ENCODE data around the gene CHRDL2.

The CHRDL2 gene

DNA sequence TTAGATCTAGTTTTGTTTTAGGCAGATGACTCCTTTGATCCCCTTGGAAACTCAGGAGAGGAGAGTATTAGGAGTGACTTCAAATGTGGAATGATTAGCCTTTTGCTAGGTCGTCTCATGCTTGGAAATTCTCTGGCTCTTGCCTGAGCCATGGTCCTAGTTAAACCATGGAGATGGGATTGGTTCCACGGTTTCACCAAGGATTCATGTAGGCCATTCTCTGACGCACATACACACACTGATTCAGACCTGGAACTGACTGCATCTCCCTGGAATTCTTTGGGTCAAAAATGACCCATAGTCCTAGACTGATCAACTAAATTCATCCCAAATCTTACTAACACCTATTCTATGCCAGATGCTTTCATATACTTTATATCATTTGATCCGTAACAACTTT is 82.3 kb downstream of the CHRDL2 start:
- Histone ChIP-seq H3K27me3 (ENCODE audit: low read length) (no peaks in the 10 kb centered on the region), H3K9me2 (replicated peaks; ENCODE audit: insufficient read depth, low read length) (no peaks in the 10 kb centered on the region), H4K20me1 (ENCODE audit: low read depth, low read length) (no peaks in the 10 kb centered on the region), H3K27ac (ENCODE audit: low read depth, low read length) (no peak overlapping the region), H3K9me3 (ENCODE audit: insufficient read depth, low read length) (no peaks in the 10 kb centered on the region), H2AFZ (ENCODE audit: low read depth, low read length, severe bottlenecking) (no peak overlapping the region), H3K4me3 (ENCODE audit: insufficient read depth, low read length, poor library complexity, severe bottlenecking) (no peak overlapping the region), H3K36me3 (ENCODE audit: low read length) (no peaks in the 10 kb centered on the region), H3K9ac (ENCODE audit: low read length) (no peak overlapping the region), H3K79me2 (ENCODE audit: insufficient read depth, low read length) (no peaks in the 10 kb centered on the region), H3F3A (ENCODE audit: insufficient read depth) (no peaks in the 10 kb centered on the region), H3K4me2 (ENCODE audit: low read depth, low read length, poor library complexity, severe bottlenecking) (no peak overlapping the region)
- TF ChIP-seq EZH2phosphoT487 (conservative IDR thresholded peaks at IDR 0.05; ENCODE audit: low read length) (no peak), CTCF (IDR thresholded peaks at IDR 0.05; ENCODE audit: insufficient read depth, low read length, poor library complexity, severe bottlenecking) (no peak)

GRCh38 chr11:74647831-74648230 is 83.4 kb downstream of the CHRDL2 start:
- no peak overlapping the region for H3K4me3 ChIP-seq (ENCODE audit: insufficient read depth, low read length, poor library complexity, severe bottlenecking)
- H3K9me3 ChIP-seq (ENCODE audit: insufficient read depth, low read length), result no peaks in the 10 kb centered on the region
- no peak overlapping the region for H3K4me2 ChIP-seq (ENCODE audit: low read depth, low read length, poor library complexity, severe bottlenecking)
- no peaks in the 10 kb centered on the region for H3K9me2 ChIP-seq (replicated peaks; ENCODE audit: insufficient read depth, low read length)
- H3K27me3 ChIP-seq (ENCODE audit: low read length), result no peaks in the 10 kb centered on the region
- TF ChIP-seq EZH2phosphoT487 (conservative IDR thresholded peaks at IDR 0.05; ENCODE audit: low read length), result no peak
- TF ChIP-seq CTCF (IDR thresholded peaks at IDR 0.05; ENCODE audit: insufficient read depth, low read length, poor library complexity, severe bottlenecking), result no peak
- no peaks in the 10 kb centered on the region for H4K20me1 ChIP-seq (ENCODE audit: low read depth, low read length)
- no peaks in the 10 kb centered on the region for H3F3A ChIP-seq (ENCODE audit: insufficient read depth)
- no peak overlapping the region for H2AFZ ChIP-seq (ENCODE audit: low read depth, low read length, severe bottlenecking)
- H3K36me3 ChIP-seq (ENCODE audit: low read length), result no peaks in the 10 kb centered on the region
- H3K9ac ChIP-seq (ENCODE audit: low read length), result no peak overlapping the region
- H3K79me2 ChIP-seq (ENCODE audit: insufficient read depth, low read length), result no peaks in the 10 kb centered on the region
- H3K27ac ChIP-seq (ENCODE audit: low read depth, low read length), result no peak overlapping the region

DNA sequence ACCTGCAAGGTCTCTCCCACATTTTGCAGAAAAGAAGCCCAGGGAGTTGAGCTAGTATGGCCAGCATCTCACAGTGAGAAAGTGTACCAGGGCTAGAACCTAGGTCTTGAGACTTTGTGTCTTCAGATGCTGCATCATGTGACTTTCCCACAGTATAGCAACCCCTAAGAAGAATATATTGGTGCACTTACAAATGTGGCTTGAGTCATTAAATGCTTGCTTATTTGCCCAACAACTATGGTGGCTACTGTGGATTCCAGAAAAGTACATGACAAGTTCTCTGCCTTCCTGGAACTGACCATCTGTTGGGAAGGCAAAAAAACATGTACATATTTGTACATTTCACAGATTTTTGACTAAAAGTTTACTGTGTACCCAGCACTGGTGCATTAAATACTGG is 83.8 kb downstream of the CHRDL2 start:
- no peaks in the 10 kb centered on the region for H3K9me2 ChIP-seq (replicated peaks; ENCODE audit: insufficient read depth, low read length)
- H3F3A ChIP-seq (ENCODE audit: insufficient read depth), result no peaks in the 10 kb centered on the region
- TF ChIP-seq EZH2phosphoT487 (conservative IDR thresholded peaks at IDR 0.05; ENCODE audit: low read length) (no peak), CTCF (IDR thresholded peaks at IDR 0.05; ENCODE audit: insufficient read depth, low read length, poor library complexity, severe bottlenecking) (no peak)
- no peak overlapping the region for H3K4me2 ChIP-seq (ENCODE audit: low read depth, low read length, poor library complexity, severe bottlenecking)
- H3K9ac ChIP-seq (ENCODE audit: low read length), result no peak overlapping the region
- H3K36me3 ChIP-seq (ENCODE audit: low read length), result no peaks in the 10 kb centered on the region
- no peaks in the 10 kb centered on the region for H3K9me3 ChIP-seq (ENCODE audit: insufficient read depth, low read length)
- no peak overlapping the region for H3K27ac ChIP-seq (ENCODE audit: low read depth, low read length)
- H4K20me1 ChIP-seq (ENCODE audit: low read depth, low read length), result no peaks in the 10 kb centered on the region
- H3K27me3 ChIP-seq (ENCODE audit: low read length), result no peaks in the 10 kb centered on the region
- H3K4me3 ChIP-seq (ENCODE audit: insufficient read depth, low read length, poor library complexity, severe bottlenecking), result no peak overlapping the region
- H3K79me2 ChIP-seq (ENCODE audit: insufficient read depth, low read length), result no peaks in the 10 kb centered on the region
- no peak overlapping the region for H2AFZ ChIP-seq (ENCODE audit: low read depth, low read length, severe bottlenecking)

Data from SU-DHL-6 (cell line).